SJSA1 (cell line): ENCODE results near the gene UMAD1. TPM values are rescaled to one million over a fixed set of nuclear protein-coding genes. Genes with fewer than 3 reads are reported as not detected.
A peak's percentile ranks its signal among the peaks of the same experiment; 100 is the strongest.

ENCODE experiments used
- DNase-seq, 2 experiments: peaks; one replicate each; pipeline ENCODE4 v3.0.0-alpha.2; 2015 to 2020; ENCODE audit warnings: low spot score in 2 of 2, low read depth in 1 of 2
- H3K27ac ChIP-seq: fragments of 250-450 bp; sonication (Bioruptor Pico); 2 replicates; pipeline ENCODE4 v1.5.1; 2020; ENCODE audit warnings: mild to moderate bottlenecking, moderate library complexity
- H3K27me3 ChIP-seq: fragments of 250-450 bp; sonication (Bioruptor Pico); replicated peaks from 2 replicates; pipeline ENCODE4 v1.5.1; 2020; ENCODE audit warnings: mild to moderate bottlenecking, moderate library complexity
- H3K36me3 ChIP-seq: fragments of 250-450 bp; sonication (Bioruptor Pico); 2 replicates; pipeline ENCODE4 v1.5.1; 2020; ENCODE audit warnings: mild to moderate bottlenecking
- H3K4me1 ChIP-seq: fragments of 250-450 bp; sonication (Bioruptor Pico); replicated peaks from 2 replicates; pipeline ENCODE4 v1.6.1; 2021; ENCODE audit warnings: mild to moderate bottlenecking
- H3K4me3 ChIP-seq: fragments of 250-450 bp; sonication (Bioruptor Pico); 2 replicates; pipeline ENCODE4 v1.5.1; 2020; ENCODE audit warnings: mild to moderate bottlenecking
- H3K9me3 ChIP-seq: fragments of 250-450 bp; sonication (Bioruptor Pico); replicated peaks from 2 replicates; pipeline ENCODE4 v1.5.1; 2020; ENCODE audit warnings: mild to moderate bottlenecking
- total RNA-seq: library from RNA; depleted of rRNA; stranded (reverse); fragments of >200 nt; shearing (Covaris generic); gene quantifications from 2 replicates; pipeline ENCODE4 v1.2.3, GENCODE V29; 2014

Gene UMAD1
- total RNA-seq, 1 experiment from 2014 or later, result 19.3 TPM

DNA sequence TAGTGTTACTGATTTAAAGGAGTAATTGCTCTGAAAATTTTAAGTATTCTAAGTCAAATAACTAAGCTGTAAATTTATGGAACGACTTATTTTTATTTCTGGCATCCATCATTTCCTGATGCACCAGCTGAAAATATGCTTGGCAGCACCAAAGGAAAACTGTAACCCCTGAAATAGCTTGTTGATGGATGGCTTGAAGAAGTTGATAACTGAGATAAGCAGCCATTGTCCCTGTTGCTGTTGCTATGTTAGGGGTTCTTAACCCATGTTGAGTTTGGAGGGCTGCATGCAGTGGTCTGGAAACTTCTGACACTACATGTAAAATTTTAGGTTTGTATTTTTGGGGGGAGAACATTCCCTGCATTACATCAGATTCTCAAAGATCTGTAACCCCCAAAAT, 47.2 kb downstream of the UMAD1 start:
- Histone ChIP-seq H3K27me3 (no peaks in the 10 kb centered on the region), H3K27ac (no peak overlapping the region), H3K36me3 (no peaks in the 10 kb centered on the region), H3K4me3 (no peak overlapping the region), H3K9me3 (no peaks in the 10 kb centered on the region), H3K4me1 (no peaks in the 10 kb centered on the region)
- no peak for DNase-seq

DNA sequence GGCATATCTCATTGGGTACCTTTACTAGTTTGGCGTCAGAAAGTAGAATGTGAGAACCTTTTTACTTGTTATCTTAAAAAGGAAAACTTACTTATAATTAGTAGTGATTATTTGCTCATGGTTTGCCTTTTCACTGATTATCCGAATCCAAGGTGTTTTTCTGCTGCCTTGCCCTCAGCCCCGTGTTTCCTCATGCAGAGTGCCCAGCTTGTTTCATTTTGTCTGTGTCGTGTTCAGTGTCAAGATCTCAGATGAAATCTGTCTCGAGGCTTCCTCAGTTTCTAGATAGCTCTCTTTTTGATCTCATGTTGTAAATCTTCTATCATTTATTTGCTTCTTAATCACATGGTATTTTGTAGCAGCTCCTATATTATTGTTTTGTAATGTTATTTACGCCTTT, 47.8 kb downstream of the UMAD1 start:
- Histone ChIP-seq H3K4me1 (peaks cover 3% of the 10 kb centered on the region; the same call in 1 of the 2 replicates), H3K36me3 (no peaks in the 10 kb centered on the region), H3K27me3 (no peaks in the 10 kb centered on the region), H3K27ac (no peak overlapping the region), H3K9me3 (no peaks in the 10 kb centered on the region), H3K4me3 (no peak overlapping the region)
- no peak for DNase-seq

DNA sequence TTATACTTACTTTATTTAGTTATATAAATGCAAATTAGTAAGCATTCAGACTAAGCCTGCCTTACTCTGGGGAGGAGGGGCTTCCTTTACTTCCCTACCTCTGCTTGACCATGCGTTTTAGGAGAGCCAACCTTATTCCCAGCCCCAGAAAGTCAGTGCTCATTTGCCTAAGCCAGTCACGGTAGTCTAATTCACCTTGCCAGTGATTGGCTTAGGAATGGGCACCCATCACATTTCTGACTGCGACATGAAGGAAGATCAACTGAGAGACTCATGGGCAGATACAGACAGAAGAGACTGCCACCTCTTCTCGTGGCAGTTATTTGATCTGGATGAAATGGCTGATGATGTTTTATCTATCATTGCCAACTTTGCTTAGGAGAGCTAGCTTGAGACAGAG, 48.4 kb downstream of the UMAD1 start:
- DNase-seq, result no peak
- Histone ChIP-seq H3K4me3 (no peak overlapping the region), H3K9me3 (no peaks in the 10 kb centered on the region), H3K4me1 (peaks cover 5% of the 10 kb centered on the region; the same call in 1 of the 2 replicates), H3K36me3 (no peaks in the 10 kb centered on the region), H3K27me3 (no peaks in the 10 kb centered on the region), H3K27ac (no peak overlapping the region)

DNA sequence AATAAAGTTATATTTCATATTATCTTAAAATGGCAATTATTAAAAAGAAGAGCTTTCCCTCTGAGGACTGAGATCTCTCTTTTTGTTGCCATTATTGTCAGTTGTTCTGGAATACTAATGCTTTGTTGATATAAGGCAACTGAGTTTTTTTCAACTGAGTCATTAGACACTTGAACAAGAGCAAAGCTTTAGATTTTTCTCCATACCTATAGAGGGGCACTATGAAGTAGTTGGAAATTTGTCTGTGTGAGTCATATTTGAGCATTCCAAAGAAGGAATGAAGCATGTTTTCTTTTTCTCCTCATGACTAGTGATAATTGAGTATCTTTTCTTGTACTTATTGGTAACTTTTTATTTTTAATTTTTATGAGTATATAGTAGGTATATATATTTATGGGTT, 53.3 kb downstream of the UMAD1 start:
- Histone ChIP-seq H3K4me3 (no peak overlapping the region), H3K36me3 (no peaks in the 10 kb centered on the region), H3K4me1 (peaks cover 30% of the 10 kb centered on the region), H3K9me3 (no peaks in the 10 kb centered on the region), H3K27ac (peak overlapping the region; percentile 61), H3K27me3 (no peaks in the 10 kb centered on the region)
- DNase-seq, result peak in 1 of 2 experiments; percentile 78

- Histone ChIP-seq H3K27me3 (no peaks in the 10 kb centered on the region), H3K36me3 (no peaks in the 10 kb centered on the region), H3K4me1 (peaks cover 30% of the 10 kb centered on the region), H3K27ac (peak overlapping the region; percentile 61), H3K9me3 (no peaks in the 10 kb centered on the region), H3K4me3 (no peak overlapping the region)
- DNase-seq, result no peak
These were observed 54.0 kb downstream of the UMAD1 start for GRCh38 chr7:7694542-7694941.

DNA sequence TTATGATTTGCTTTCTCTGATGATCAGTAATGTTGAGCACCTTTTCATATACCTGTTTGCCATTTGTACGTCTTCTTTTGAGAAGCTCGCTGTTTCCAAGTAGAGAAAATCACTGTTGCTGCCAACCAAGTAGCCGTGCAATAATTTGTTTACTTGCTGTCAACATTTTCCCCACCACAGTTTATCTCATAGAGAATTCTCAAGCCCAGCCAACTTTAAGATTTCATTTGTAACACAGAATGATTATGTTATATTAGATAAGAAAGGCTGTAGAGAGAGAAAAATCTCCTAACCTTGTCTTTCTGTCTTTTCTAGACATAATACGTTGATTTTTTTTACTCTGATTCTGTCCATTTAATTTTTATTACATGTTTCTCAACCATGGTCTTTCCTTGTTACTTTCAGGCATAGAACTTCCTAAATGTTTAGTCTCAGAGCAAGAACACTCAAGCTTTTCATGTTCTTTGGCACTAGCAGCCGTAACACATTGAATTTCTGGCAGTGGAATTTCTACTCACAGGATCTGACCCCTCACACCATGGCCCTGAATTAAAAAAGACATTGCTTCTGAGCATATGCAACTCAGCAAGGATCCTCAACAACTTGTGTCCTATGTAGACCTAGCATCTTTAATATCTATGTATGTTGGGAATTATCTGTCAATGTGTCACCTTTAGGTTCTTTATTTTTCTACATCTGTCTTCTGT, 54.7 kb downstream of the UMAD1 start:
- DNase-seq, result no peak
- H3K27ac ChIP-seq, result peak overlapping the region; percentile 61

GRCh38 chr7:7696458-7697119, 56.0 kb downstream of the UMAD1 start:
- DNase-seq, result peak in 1 of 2 experiments; percentile 34
- Histone ChIP-seq H3K27ac (peak overlapping the region; percentile 20; the same call in 1 of the 2 replicates), H3K4me1 (peaks cover 30% of the 10 kb centered on the region), H3K4me3 (no peak overlapping the region), H3K36me3 (no peaks in the 10 kb centered on the region), H3K9me3 (no peaks in the 10 kb centered on the region), H3K27me3 (no peaks in the 10 kb centered on the region)

More for the DNA sequence above, 54.7 kb downstream of the UMAD1 start:
- Histone ChIP-seq H3K36me3 (no peaks in the 10 kb centered on the region), H3K4me1 (peaks cover 30% of the 10 kb centered on the region), H3K27me3 (no peaks in the 10 kb centered on the region), H3K9me3 (no peaks in the 10 kb centered on the region), H3K4me3 (no peak overlapping the region)

DNA sequence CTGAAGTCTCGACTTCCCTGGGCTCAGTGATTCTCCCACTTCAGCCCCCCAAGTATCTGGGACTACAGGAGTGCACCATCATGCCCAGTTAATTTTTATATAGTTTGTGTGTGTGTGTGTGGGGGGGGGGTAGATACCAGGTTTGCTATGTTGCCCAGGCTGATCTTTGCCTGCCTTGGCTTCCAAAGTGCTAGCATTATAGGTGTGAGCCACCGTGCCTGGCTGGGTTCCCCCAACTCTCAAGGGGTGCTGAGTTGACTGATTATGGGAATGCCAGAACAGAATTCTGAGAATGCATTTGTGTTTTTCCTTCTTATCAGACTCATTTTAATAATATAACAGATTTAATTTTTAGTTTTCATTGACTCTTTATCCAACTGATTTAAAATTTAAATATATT, 58.4 kb downstream of the UMAD1 start:
- no peak overlapping the region for H3K27ac ChIP-seq
- H3K4me1 ChIP-seq, result peaks cover 25% of the 10 kb centered on the region
- no peaks in the 10 kb centered on the region for H3K27me3 ChIP-seq
- no peaks in the 10 kb centered on the region for H3K9me3 ChIP-seq
- H3K36me3 ChIP-seq, result no peaks in the 10 kb centered on the region
- no peak for DNase-seq
- no peak overlapping the region for H3K4me3 ChIP-seq

DNA sequence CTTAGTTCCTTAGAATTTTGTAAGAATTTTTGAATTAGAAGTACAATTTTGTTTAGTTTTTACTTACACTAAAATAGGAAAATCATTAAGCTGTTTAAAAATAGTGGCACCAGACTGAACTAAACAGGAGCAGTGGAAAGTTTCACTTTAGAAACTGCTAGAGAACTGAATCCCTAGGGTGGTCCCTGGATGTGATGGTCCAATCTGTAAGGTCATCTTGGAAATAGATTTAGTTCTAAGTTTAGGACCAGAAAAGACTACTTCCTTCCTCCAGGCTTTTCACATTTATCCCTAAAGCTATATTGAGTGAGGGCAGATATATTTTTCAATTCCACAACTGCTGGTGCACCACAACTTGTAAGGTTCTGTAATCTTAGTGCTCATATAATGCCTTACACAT, 58.8 kb downstream of the UMAD1 start:
- H3K9me3 ChIP-seq, result no peaks in the 10 kb centered on the region
- H3K27ac ChIP-seq, result no peak overlapping the region
- no peaks in the 10 kb centered on the region for H3K36me3 ChIP-seq
- no peak overlapping the region for H3K4me3 ChIP-seq
- H3K27me3 ChIP-seq, result no peaks in the 10 kb centered on the region
- DNase-seq, result no peak
- H3K4me1 ChIP-seq, result peaks cover 22% of the 10 kb centered on the region

DNA sequence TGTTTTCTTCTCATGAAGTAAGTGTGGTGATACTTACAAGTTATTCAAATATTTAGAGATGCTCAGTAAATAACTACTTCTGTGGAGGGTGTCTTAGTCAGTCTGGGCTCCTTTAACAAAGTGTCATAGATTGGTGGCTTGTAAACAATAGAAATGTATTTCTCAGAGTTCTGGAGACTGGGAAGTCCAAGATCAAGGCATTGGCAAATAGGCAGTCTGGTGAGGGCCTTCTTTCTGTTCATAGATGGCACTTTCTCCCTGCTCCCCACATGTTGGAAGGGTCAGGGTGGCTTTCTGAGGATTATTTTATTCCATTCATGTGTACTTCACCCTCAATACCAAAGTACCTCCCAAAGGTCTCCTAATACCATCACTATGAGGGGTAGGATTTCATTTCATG, 59.4 kb downstream of the UMAD1 start:
- peaks cover 16% of the 10 kb centered on the region for H3K4me1 ChIP-seq
- no peak overlapping the region for H3K4me3 ChIP-seq
- H3K27me3 ChIP-seq, result no peaks in the 10 kb centered on the region
- H3K9me3 ChIP-seq, result no peaks in the 10 kb centered on the region
- DNase-seq, result no peak
- no peak overlapping the region for H3K27ac ChIP-seq
- no peaks in the 10 kb centered on the region for H3K36me3 ChIP-seq

- Histone ChIP-seq H3K27ac (no peak overlapping the region), H3K4me3 (no peak overlapping the region), H3K4me1 (peaks cover 6% of the 10 kb centered on the region), H3K27me3 (no peaks in the 10 kb centered on the region), H3K36me3 (no peaks in the 10 kb centered on the region), H3K9me3 (no peaks in the 10 kb centered on the region)
- DNase-seq, result no peak
These were observed 61.0 kb downstream of the UMAD1 start for GRCh38 chr7:7701527-7701926.

- H3K27ac ChIP-seq, result no peak overlapping the region
- H3K4me3 ChIP-seq, result no peak overlapping the region
- no peaks in the 10 kb centered on the region for H3K27me3 ChIP-seq
- no peaks in the 10 kb centered on the region for H3K9me3 ChIP-seq
- no peak for DNase-seq
- H3K36me3 ChIP-seq, result no peaks in the 10 kb centered on the region
- peaks cover 7% of the 10 kb centered on the region for H3K4me1 ChIP-seq
These were observed 62.3 kb downstream of the UMAD1 start for GRCh38 chr7:7702826-7703225.

DNA sequence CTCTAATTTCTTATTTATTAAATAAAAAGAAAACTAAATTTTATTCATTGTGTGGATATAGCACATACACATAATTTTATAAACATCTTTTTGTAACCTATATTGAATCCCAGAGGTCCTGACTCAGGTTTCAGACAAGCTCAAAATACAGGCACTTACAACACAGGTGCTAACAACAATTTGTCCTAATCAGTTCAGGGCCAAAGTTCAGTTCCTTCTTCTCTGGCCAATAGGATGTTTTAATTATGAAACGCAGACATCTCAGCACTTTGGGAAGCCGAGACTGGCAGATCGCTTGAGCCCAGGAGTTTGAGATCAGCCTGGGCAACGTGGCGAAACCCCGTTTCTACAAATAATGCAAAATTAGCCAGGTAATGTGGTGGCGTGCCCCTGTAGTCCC, 62.9 kb downstream of the UMAD1 start:
- H3K4me1 ChIP-seq, result peaks cover 9% of the 10 kb centered on the region
- H3K9me3 ChIP-seq, result no peaks in the 10 kb centered on the region
- H3K27ac ChIP-seq, result no peak overlapping the region
- no peak overlapping the region for H3K4me3 ChIP-seq
- no peak for DNase-seq
- H3K36me3 ChIP-seq, result no peaks in the 10 kb centered on the region
- H3K27me3 ChIP-seq, result no peaks in the 10 kb centered on the region

DNA sequence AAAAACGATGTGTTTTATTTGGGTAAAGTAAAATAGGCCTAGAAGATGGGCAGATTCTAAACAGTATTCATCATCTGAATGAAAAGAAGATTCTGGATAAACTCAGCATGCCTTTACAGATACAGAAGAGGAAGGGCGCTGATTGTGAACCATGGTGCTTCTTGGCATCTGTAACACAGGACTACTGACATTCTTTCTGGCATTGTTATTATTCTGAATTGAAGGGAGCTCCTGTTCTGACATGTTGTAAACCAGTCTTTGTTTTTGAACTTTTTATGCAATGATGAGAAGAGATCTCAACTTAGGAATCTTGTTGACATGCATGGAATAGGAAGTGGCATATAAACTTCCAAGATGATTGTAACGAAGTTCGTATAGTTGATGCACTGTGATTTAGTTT, 64.3 kb downstream of the UMAD1 start:
- Histone ChIP-seq H3K4me1 (peaks cover 9% of the 10 kb centered on the region), H3K27me3 (no peaks in the 10 kb centered on the region), H3K27ac (no peak overlapping the region), H3K36me3 (no peaks in the 10 kb centered on the region), H3K9me3 (no peaks in the 10 kb centered on the region), H3K4me3 (no peak overlapping the region)
- DNase-seq, result no peak
